CD4-positive, alpha-beta memory T cell (primary cell): Measurements from ENCODE around the gene COX7A2. TPM values are rescaled to one million over a fixed set of nuclear protein-coding genes. Genes with fewer than 3 reads are reported as not detected.

Experiments used
- CTCF ChIA-PET: fragments of 350-600 bp; sonication (Branson Sonifier 250); formaldehyde crosslinking; loops from one replicate; lab custom pipeline; 2021; ENCODE audit warnings: inconsistent platforms; ENCODE audit not compliant: partially characterized antibody; lab: Charles Lee
- POLR2A ChIA-PET: fragments of 350-600 bp; sonication (Branson Sonifier 250); formaldehyde crosslinking; loops from one replicate; lab custom pipeline; 2021; ENCODE audit not compliant: partially characterized antibody; lab: Charles Lee
- DNase-seq, 5 donors: peaks; one replicate each; pipeline versions ENCODE4 v3.0.0 to v3.0.0-alpha.2; 2020 to 2022; ENCODE audit warnings: mixed read lengths in 1 of 5
- H3K27ac ChIP-seq: one replicate; pipeline ENCODE4 v1.7.0; 2013; ENCODE audit warnings: low read depth, low read length
- H3K27me3 ChIP-seq: 2 replicates; pipeline ENCODE4 v1.7.0; 2013; ENCODE audit warnings: mild to moderate bottlenecking, low read length, moderate library complexity; ENCODE audit not compliant: insufficient read depth
- H3K36me3 ChIP-seq: 2 replicates; pipeline ENCODE4 v1.7.0; 2013; ENCODE audit warnings: mild to moderate bottlenecking, low read length, moderate library complexity; ENCODE audit not compliant: insufficient read depth
- H3K4me1 ChIP-seq: 2 replicates; pipeline ENCODE4 v1.7.0; 2013; ENCODE audit warnings: mild to moderate bottlenecking, low read length, moderate library complexity; ENCODE audit not compliant: insufficient read depth
- H3K4me3 ChIP-seq, 2 donors: one replicate each; pipeline ENCODE4 v1.7.0; 2013; ENCODE audit warnings: low read length in 2 of 2, mild to moderate bottlenecking in 1 of 2
- H3K9me3 ChIP-seq, 2 donors: one replicate each; pipeline ENCODE4 v1.7.0; 2013; ENCODE audit warnings: low read length in 2 of 2, control low read depth in 1 of 2; ENCODE audit not compliant: control insufficient read depth in 1 of 2
- H3K27ac Mint-ChIP-seq, 7 donors: one replicate each; pipeline ENCODE4 v1.8.0; 2020 to 2021; ENCODE audit warnings: mixed read lengths in 7 of 7, mild to moderate bottlenecking in 6 of 7, inconsistent platforms in 3 of 7, moderate library complexity in 3 of 7
- H3K27me3 Mint-ChIP-seq, 2 donors: one replicate each; pipeline ENCODE4 v1.8.0; 2020 to 2021; ENCODE audit warnings: mixed read lengths in 2 of 2
- H3K36me3 Mint-ChIP-seq, 2 donors: one replicate each; pipeline ENCODE4 v1.8.0; 2020 to 2021; ENCODE audit warnings: mixed read lengths in 2 of 2, inconsistent platforms in 1 of 2, mild to moderate bottlenecking in 1 of 2
- H3K4me1 Mint-ChIP-seq, 4 donors: one replicate each; pipeline ENCODE4 v1.8.0; 2020 to 2021; ENCODE audit warnings: mixed read lengths in 4 of 4, mild to moderate bottlenecking in 1 of 4
- H3K4me3 Mint-ChIP-seq, 8 donors: one replicate each; pipeline ENCODE4 v1.8.0; 2020 to 2021; ENCODE audit warnings: mixed read lengths in 8 of 8, mild to moderate bottlenecking in 7 of 8, moderate library complexity in 6 of 8, inconsistent platforms in 3 of 8
- H3K9me3 Mint-ChIP-seq, 8 donors: one replicate each; pipeline ENCODE4 v1.8.0; 2020 to 2021; ENCODE audit warnings: mixed read lengths in 8 of 8, mild to moderate bottlenecking in 5 of 8, inconsistent platforms in 3 of 8, moderate library complexity in 1 of 8
- intact Hi-C: fragments of 100-400 bp; cut with micrococcal nuclease; formaldehyde crosslinking; loops from one replicate; pipeline ENCODE4 v1.15.1; 2023
- polyA plus RNA-seq, 2 donors: library from polyadenylated mRNA; unstranded; fragments of 300-500 nt; fragmentation: Illumina TruSeq; gene quantifications; one replicate each; pipeline ENCODE4 v1.2.3, GENCODE V29; 2021
- total RNA-seq, 2 experiments: library from RNA; stranded (reverse); gene quantifications; one replicate each; pipeline ENCODE4 v1.2.3, GENCODE V29; 2021

Gene COX7A2
- total and polyA plus RNA-seq, 4 experiments from 2014 or later: 188 to 1,007 (median 505) TPM

DNA sequence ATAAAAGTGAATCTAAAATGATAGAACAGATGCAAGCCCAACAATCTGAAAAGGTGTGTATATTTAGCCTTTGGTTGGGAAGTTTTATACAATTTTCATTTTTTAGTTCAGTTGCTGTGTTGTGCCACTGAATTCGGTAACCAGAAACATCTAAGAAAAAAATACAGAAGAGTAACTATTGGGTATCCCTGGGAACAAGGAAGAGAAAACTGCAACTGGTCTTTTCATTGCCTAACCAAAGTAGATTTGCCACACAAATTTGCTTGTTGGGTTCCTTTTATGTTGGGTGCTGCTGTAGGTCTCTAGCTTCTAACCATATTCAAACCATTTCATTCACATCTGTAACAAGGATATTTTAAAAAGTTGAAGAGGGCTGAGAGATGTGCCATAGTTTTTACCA is 43.8 kb upstream of the COX7A2 start:
- CTCF ChIA-PET: no interaction called here
- H3K36me3 ChIP-seq: no peaks in the 10 kb centered on the region
- intact Hi-C loops: loop anchor here (10.0 kb wide), 1 partner anchor 457 kb away; the partner anchor contains the start of gene MYO6
- no peak for DNase-seq
- no peaks in the 10 kb centered on the region for H3K9me3 Mint-ChIP-seq
- H3K36me3 Mint-ChIP-seq: peaks cover 3 to 6% of the 10 kb centered on the region in 2 donors
- H3K4me3 Mint-ChIP-seq: peak overlapping the region in 2 of 8 donors; percentile 4 to 34
- H3K4me3 ChIP-seq: no peak overlapping the region
- POLR2A ChIA-PET: no interaction called here
- H3K27ac Mint-ChIP-seq: peak overlapping the region in 2 of 7 donors; percentile 84 to 86
- peaks cover 5 to 29% (median 25%) of the 10 kb centered on the region in 4 donors for H3K4me1 Mint-ChIP-seq
- no peaks in the 10 kb centered on the region for H3K27me3 Mint-ChIP-seq
- no peaks in the 10 kb centered on the region for H3K27me3 ChIP-seq
- no peak overlapping the region for H3K27ac ChIP-seq
- peaks cover 38% of the 10 kb centered on the region for H3K4me1 ChIP-seq
- no peaks in the 10 kb centered on the region for H3K9me3 ChIP-seq

GRCh38 chr6:75286955-75287354 is 43.4 kb upstream of the COX7A2 start:
- H3K27me3 Mint-ChIP-seq: no peaks in the 10 kb centered on the region
- Histone ChIP-seq H3K4me3 (no peak overlapping the region), H3K9me3 (no peaks in the 10 kb centered on the region), H3K27me3 (no peaks in the 10 kb centered on the region), H3K4me1 (peaks cover 42% of the 10 kb centered on the region), H3K27ac (no peak overlapping the region), H3K36me3 (no peaks in the 10 kb centered on the region)
- peaks cover 8 to 33% (median 27%) of the 10 kb centered on the region in 4 donors for H3K4me1 Mint-ChIP-seq
- ChIA-PET POLR2A (no interaction called here), CTCF (no interaction called here)
- peaks cover 3 to 6% of the 10 kb centered on the region in 2 donors for H3K36me3 Mint-ChIP-seq
- H3K27ac Mint-ChIP-seq: peak overlapping the region in 4 of 7 donors; percentile 57 to 86 (median 84)
- intact Hi-C loops: loop anchor here (10.0 kb wide), 1 partner anchor 458 kb away; the partner anchor contains the start of gene MYO6
- H3K9me3 Mint-ChIP-seq: no peaks in the 10 kb centered on the region
- H3K4me3 Mint-ChIP-seq: peak overlapping the region in 5 of 8 donors; percentile 31 to 68 (median 50)
- no peak for DNase-seq

- peak overlapping the region; percentile 79 for H3K27ac ChIP-seq
- Mint-ChIP-seq H3K9me3 (no peaks in the 10 kb centered on the region), H3K4me1 (peaks cover 18 to 39% (median 33%) of the 10 kb centered on the region in 4 donors), H3K27ac (no peak overlapping the region), H3K27me3 (no peaks in the 10 kb centered on the region), H3K4me3 (no peak overlapping the region), H3K36me3 (peaks cover 3 to 6% of the 10 kb centered on the region in 2 donors)
- ChIA-PET POLR2A (interaction anchor here (0.6 to 3.7 kb wide), 7 partner anchors 13 to 1765 kb away, joined by 3 to 44 read pairs (median 6); partner anchors contain the start of genes COX7A2, SENP6 and SLC17A5), CTCF (interaction anchor here (0.7 to 3.9 kb wide), 7 partner anchors 10 to 1633 kb away, joined by 3 to 13 read pairs (median 5); partner anchors contain the start of gene COX7A2)
- H3K36me3 ChIP-seq: no peaks in the 10 kb centered on the region
- H3K4me3 ChIP-seq: peak overlapping the region; percentile 70 to 81
- intact Hi-C loops: loop anchor here (2.0 to 10.0 kb wide), 4 partner anchors 18 to 1632 kb away; partner anchors contain the start of genes MYO6 and SLC17A5
- H3K27me3 ChIP-seq: no peaks in the 10 kb centered on the region
- H3K4me1 ChIP-seq: peaks cover 58% of the 10 kb centered on the region
- no peaks in the 10 kb centered on the region for H3K9me3 ChIP-seq
- DNase-seq: no peak
These were observed 41.7 kb upstream of the COX7A2 start for GRCh38 chr6:75285283-75285639.

DNA sequence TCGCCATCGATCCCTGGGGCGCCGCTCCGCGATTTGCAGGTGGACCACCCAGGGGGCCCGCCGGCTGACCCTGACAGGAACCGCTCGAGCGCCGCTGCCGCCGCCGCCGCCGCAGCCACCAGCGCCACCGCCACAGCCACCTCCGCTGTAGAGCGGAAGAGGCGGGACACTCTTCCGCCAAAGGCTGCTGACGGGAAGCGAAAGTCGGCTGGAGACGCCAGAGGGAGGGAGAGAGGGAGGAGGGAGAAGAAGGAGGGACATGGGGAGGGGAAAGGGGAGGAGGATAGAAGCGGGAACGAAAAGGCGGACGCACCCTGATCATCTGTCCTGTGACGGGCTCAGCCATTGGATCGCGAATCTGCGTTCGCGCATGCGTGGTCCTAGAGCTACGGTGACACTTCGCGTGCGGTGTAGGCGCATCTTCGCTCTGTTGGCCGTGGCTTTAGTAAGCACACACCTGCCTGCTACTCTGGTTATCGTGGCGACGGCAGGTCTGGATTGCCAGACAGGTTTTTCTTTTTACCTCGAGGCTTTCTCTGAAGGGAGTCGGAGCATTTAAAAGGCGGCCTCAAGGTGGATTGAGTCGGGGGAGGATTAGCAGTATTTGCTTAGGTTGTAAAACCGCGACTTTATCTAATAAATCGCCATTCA is 41.2 kb upstream of the COX7A2 start, which contains the start of gene TMEM30A:
TSS of gene TMEM30A (minus strand) at position 161 of the 651 bp plus-strand sequence. CDS start at position 7, 154 bp downstream.
- ChIA-PET POLR2A (interaction anchor here (0.6 to 3.7 kb wide), 11 partner anchors 11 to 1764 kb away, joined by 3 to 44 read pairs (median 4); partner anchors contain the start of genes COX7A2, SENP6 and SLC17A5), CTCF (interaction anchor here (0.7 to 3.9 kb wide), 10 partner anchors 11 to 1632 kb away, joined by 3 to 13 read pairs (median 4); partner anchors contain the start of gene COX7A2)
- no peaks in the 10 kb centered on the region for H3K9me3 ChIP-seq
- no peaks in the 10 kb centered on the region for H3K27me3 Mint-ChIP-seq
- peaks cover under 1 to 3% of the 10 kb centered on the region in 2 donors for H3K36me3 Mint-ChIP-seq
- intact Hi-C loops: loop anchor here (1.0 to 10.0 kb wide), 7 partner anchors 18 to 1763 kb away; partner anchors contain the start of genes COX7A2, EEF1A1, MYO6 and SLC17A5
- H3K4me1 ChIP-seq: peaks cover 64% of the 10 kb centered on the region
- no peaks in the 10 kb centered on the region for H3K36me3 ChIP-seq
- H3K27me3 ChIP-seq: no peaks in the 10 kb centered on the region
- peaks cover 23 to 39% (median 35%) of the 10 kb centered on the region in 4 donors for H3K4me1 Mint-ChIP-seq
- H3K27ac Mint-ChIP-seq: no peak within 1 kb of the TSS
- peak within 1 kb of the TSS; percentile 70 to 86 for H3K4me3 ChIP-seq
- no peak within 1 kb of the TSS for H3K4me3 Mint-ChIP-seq
- no peaks in the 10 kb centered on the region for H3K9me3 Mint-ChIP-seq
- peak within 1 kb of the TSS; percentile 79 for H3K27ac ChIP-seq
- peak; percentile 93 to 98 (median 97) for DNase-seq

DNA sequence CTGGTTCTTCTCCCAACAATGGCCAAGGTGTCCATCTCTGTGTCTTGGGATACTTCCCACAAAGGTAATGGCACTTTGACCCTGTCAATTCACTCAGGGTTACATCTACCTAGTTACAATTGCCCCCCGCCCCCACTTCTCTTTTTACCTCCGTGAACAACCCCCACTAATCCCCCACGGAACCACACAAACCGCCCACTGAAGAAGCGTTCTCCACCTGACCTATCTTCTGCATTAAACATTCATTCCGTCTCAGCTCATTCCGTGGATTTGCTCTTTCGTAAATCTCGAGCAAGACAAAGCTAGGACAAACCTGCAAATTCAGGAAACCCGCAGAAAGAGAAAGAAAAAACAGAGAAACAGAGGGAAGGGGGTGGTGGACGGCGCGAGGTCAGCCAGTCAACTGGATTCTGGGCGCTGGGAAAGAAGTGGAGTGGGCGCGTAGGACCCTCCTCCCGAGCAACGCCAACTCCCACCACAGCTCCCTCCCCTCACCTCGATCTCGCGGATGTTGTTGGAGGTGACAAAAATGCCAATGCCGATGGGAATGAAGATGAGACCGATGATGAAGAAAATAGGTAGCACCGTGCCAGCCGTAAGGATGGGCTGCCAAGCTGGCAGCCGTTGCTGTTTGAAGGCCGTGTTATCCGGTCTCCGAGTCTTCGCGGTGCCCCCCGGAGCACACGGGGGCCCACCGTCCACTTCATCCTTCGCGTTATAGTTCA is 40.5 kb upstream of the COX7A2 start:
- Histone ChIP-seq H3K4me3 (peak overlapping the region; percentile 70 to 86), H3K4me1 (peaks cover 70% of the 10 kb centered on the region), H3K27ac (peak overlapping the region; percentile 79), H3K27me3 (no peaks in the 10 kb centered on the region), H3K9me3 (no peaks in the 10 kb centered on the region), H3K36me3 (no peaks in the 10 kb centered on the region)
- Mint-ChIP-seq H3K4me1 (peaks cover 30 to 44% (median 38%) of the 10 kb centered on the region in 4 donors), H3K27me3 (no peaks in the 10 kb centered on the region), H3K27ac (no peak overlapping the region), H3K36me3 (peaks cover 0 to 3% of the 10 kb centered on the region in 2 donors), H3K9me3 (no peaks in the 10 kb centered on the region), H3K4me3 (no peak overlapping the region)
- intact Hi-C loops: loop anchor here (1.0 to 10.0 kb wide), 7 partner anchors 17 to 1763 kb away; partner anchors contain the start of genes COX7A2, EEF1A1, MYO6 and SLC17A5
- ChIA-PET CTCF (interaction anchor here (0.7 to 3.9 kb wide), 9 partner anchors 10 to 1631 kb away, joined by 3 to 13 read pairs (median 3); partner anchors contain the start of gene COX7A2), POLR2A (interaction anchor here (0.9 to 3.7 kb wide), 10 partner anchors 11 to 1764 kb away, joined by 3 to 44 read pairs (median 4); partner anchors contain the start of genes COX7A2, SENP6 and SLC17A5)
- DNase-seq: peak in 3 of 5 donors; percentile 13 to 56 (median 14)

- Mint-ChIP-seq H3K27me3 (no peaks in the 10 kb centered on the region), H3K36me3 (peaks cover 0 to 2% of the 10 kb centered on the region in 2 donors), H3K4me1 (peaks cover 36 to 55% (median 44%) of the 10 kb centered on the region in 4 donors), H3K27ac (peak overlapping the region in 4 of 7 donors; percentile 8 to 58 (median 26)), H3K9me3 (peaks cover 0 to 1% (median 0%) of the 10 kb centered on the region in 8 donors), H3K4me3 (peak overlapping the region in 6 of 8 donors; percentile 26 to 72 (median 60))
- H3K4me1 ChIP-seq: peaks cover 83% of the 10 kb centered on the region
- no peaks in the 10 kb centered on the region for H3K9me3 ChIP-seq
- no peak for DNase-seq
- CTCF ChIA-PET: interaction anchor here (0.9 to 3.9 kb wide), 5 partner anchors 12 to 244 kb away, joined by 3 to 13 read pairs (median 4); partner anchors contain the start of gene COX7A2
- intact Hi-C loops: loop anchor here (5.0 to 10.0 kb wide), 2 partner anchors 245 to 462 kb away; partner anchors contain the start of gene MYO6
- no peak overlapping the region for H3K27ac ChIP-seq
- H3K36me3 ChIP-seq: no peaks in the 10 kb centered on the region
- no peak overlapping the region for H3K4me3 ChIP-seq
- POLR2A ChIA-PET: interaction anchor here (0.8 to 3.7 kb wide), 3 partner anchors 39 to 1762 kb away, joined by 3 to 44 read pairs (median 36); partner anchors contain the start of genes COX7A2 and SENP6
- H3K27me3 ChIP-seq: no peaks in the 10 kb centered on the region
These were observed 39.1 kb upstream of the COX7A2 start for GRCh38 chr6:75282706-75283105.
